DOHH2 (cell line): ENCODE results near the gene DNAI2.

Experiments used
- CTCF ChIP-seq: fragments of 200-600 bp; sonication (generic); IDR thresholded peaks from one replicate; pipeline ENCODE4 v1.5.1; 2014; ENCODE audit warnings: antibody characterized with exemption, mild to moderate bottlenecking, low read depth, low read length; ENCODE audit not compliant: poor library complexity, severe bottlenecking
- EZH2phosphoT487 ChIP-seq: fragments of 200-600 bp; sonication (generic); IDR thresholded peaks from 2 replicates; pipeline ENCODE4 v1.6.1; 2017; ENCODE audit warnings: borderline replicate concordance, mild to moderate bottlenecking, antibody characterized with exemption, low read length, moderate library complexity, mixed read lengths

DNA sequence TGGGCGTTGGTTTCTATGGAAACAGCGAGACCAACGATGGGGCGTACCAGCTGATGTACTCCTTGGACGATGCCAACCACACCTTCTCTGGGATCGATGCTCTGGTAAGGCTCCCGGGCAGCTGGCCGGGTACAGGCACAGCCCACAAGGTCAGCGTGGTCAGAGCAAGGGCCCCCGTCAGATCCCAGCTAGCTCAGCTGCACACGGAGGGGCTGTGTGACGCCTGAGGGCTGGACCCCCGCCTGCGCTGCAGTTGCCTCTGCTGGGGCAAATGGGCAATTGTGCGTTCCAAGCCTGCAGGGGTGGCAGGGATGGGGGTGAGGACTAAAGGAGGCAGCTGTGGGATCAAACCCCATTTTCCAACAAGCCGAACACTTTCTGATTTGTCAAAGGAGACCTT lies 43.1 kb upstream of the DNAI2 start:
- TF ChIP-seq CTCF (no peak), EZH2phosphoT487 (no peak)
